Posterior cingulate gyrus (tissue), 11 donors: ENCODE measurements around the gene CADM1.

Experiments
- DNase-seq, 10 donors: peaks; one replicate each; pipeline versions ENCODE4 v3.0.0 to v3.0.0-alpha.2; 2020 to 2021; ENCODE audit warnings: mixed read lengths in 3 of 10
- intact Hi-C: fragments of 100-400 bp; cut with DNase I; formaldehyde crosslinking; loops from one replicate; pipeline ENCODE4 v1.15.1; 2023

Gene CADM1

GRCh38 chr11:115222863-115223530 lies 281.2 kb downstream of the CADM1 start:
- intact Hi-C loops = no loop called here
- DNase-seq = no peak

- DNase-seq = no peak
- intact Hi-C loops = no loop called here
Observed at GRCh38 chr11:115222218-115222862, 281.9 kb downstream of the CADM1 start.

- no peak for DNase-seq
- intact Hi-C loops = no loop called here
Observed at GRCh38 chr11:115221461-115222069, 282.6 kb downstream of the CADM1 start.

- no peak for DNase-seq
- intact Hi-C loops = no loop called here
Observed at GRCh38 chr11:115220911-115221310, 283.3 kb downstream of the CADM1 start.

GRCh38 chr11:115220423-115220822 lies 283.8 kb downstream of the CADM1 start:
- DNase-seq = no peak
- intact Hi-C loops = no loop called here

GRCh38 chr11:115219376-115219775 lies 284.8 kb downstream of the CADM1 start:
- intact Hi-C loops = no loop called here
- DNase-seq = no peak

GRCh38 chr11:115217726-115218311 lies 286.4 kb downstream of the CADM1 start:
- intact Hi-C loops = no loop called here
- DNase-seq = no peak

GRCh38 chr11:115215694-115216617 lies 288.3 kb downstream of the CADM1 start:
- DNase-seq = no peak
- intact Hi-C loops = no loop called here

GRCh38 chr11:115214644-115215234 lies 289.5 kb downstream of the CADM1 start:
- intact Hi-C loops = no loop called here
- no peak for DNase-seq

GRCh38 chr11:115213007-115213406 lies 291.2 kb downstream of the CADM1 start:
- intact Hi-C loops = no loop called here
- no peak for DNase-seq

- no peak for DNase-seq
- intact Hi-C loops = no loop called here
Observed at GRCh38 chr11:115208808-115209259, 295.4 kb downstream of the CADM1 start.

GRCh38 chr11:115207916-115208315 lies 296.3 kb downstream of the CADM1 start:
- DNase-seq = no peak
- intact Hi-C loops = no loop called here

GRCh38 chr11:115207166-115207591 lies 297.0 kb downstream of the CADM1 start:
- intact Hi-C loops = no loop called here
- DNase-seq = no peak

GRCh38 chr11:115206365-115207022 lies 297.7 kb downstream of the CADM1 start:
- intact Hi-C loops = no loop called here
- no peak for DNase-seq

GRCh38 chr11:115202900-115203552 lies 301.2 kb downstream of the CADM1 start:
- intact Hi-C loops = no loop called here
- DNase-seq = no peak

GRCh38 chr11:115202074-115202473 lies 302.1 kb downstream of the CADM1 start:
- intact Hi-C loops = no loop called here
- DNase-seq = no peak

- intact Hi-C loops = no loop called here
- no peak for DNase-seq
Observed at GRCh38 chr11:115201111-115201792, 303.0 kb downstream of the CADM1 start.

GRCh38 chr11:115199481-115200069 lies 304.6 kb downstream of the CADM1 start:
- no peak for DNase-seq
- intact Hi-C loops = no loop called here
